Peyer's patch (tissue), 4 donors: ENCODE data around the gene FOXP4. TPM values are rescaled to one million over a fixed set of nuclear protein-coding genes. Genes with fewer than 3 reads are reported as not detected.

Experiments
- DNase-seq, 3 donors: peaks; one replicate each; pipeline ENCODE4 v3.0.0-alpha.2; 2017 to 2019
- H3K27ac ChIP-seq, 4 donors: fragments of 200-600 bp; sonication (generic); one replicate each; pipeline ENCODE4 v1.5.1; 2016 to 2019
- H3K27me3 ChIP-seq, 2 donors: fragments of 200-600 bp; sonication (generic); one replicate each; pipeline ENCODE4 v1.5.1; 2019
- H3K36me3 ChIP-seq, 3 donors: fragments of 200-600 bp; sonication (generic); one replicate each; pipeline ENCODE4 v1.5.1; 2016 to 2019
- H3K4me1 ChIP-seq, 4 donors: fragments of 200-600 bp; sonication (generic); one replicate each; pipeline ENCODE4 v1.5.1; 2016 to 2019
- H3K4me3 ChIP-seq, 4 donors: fragments of 200-600 bp; sonication (generic); 1 replicate in 3 of 4; 2 replicates in 1 of 4; pipeline ENCODE4 v1.5.1; 2016 to 2019; ENCODE audit warnings: mild to moderate bottlenecking in 1 of 4
- H3K9me3 ChIP-seq, 4 donors: fragments of 200-600 bp; sonication (generic); one replicate each; pipeline ENCODE4 v1.5.1; 2016 to 2019; ENCODE audit warnings: mild to moderate bottlenecking in 1 of 4
- POLR2A ChIP-seq, 2 donors: fragments of 450-650 bp; IDR thresholded peaks; one replicate each; pipeline ENCODE4 v1.5.1; 2017; ENCODE audit warnings: antibody characterized with exemption in 2 of 2, mild to moderate bottlenecking in 2 of 2, moderate library complexity in 2 of 2
- total RNA-seq, 4 donors: library from RNA; depleted of rRNA; stranded (reverse); fragments of >200 nt; gene quantifications; one replicate each; pipeline ENCODE4 v1.1.0, GENCODE V29; 2016
- TF ChIP-seq, protein P1 (sequence below), 6 experiments: fragments of 450-650 bp in 4 of 6; fragments of 200-600 bp in 2 of 6; sonication (generic) in 1 of 6; IDR thresholded peaks; one replicate each; pipeline ENCODE4 v1.5.1; 2017 to 2019; ENCODE audit warnings: antibody characterized with exemption in 6 of 6, mild to moderate bottlenecking in 3 of 6, moderate library complexity in 1 of 6

FOXP4 gene
- total RNA-seq, 4 donors from 2014 or later, result 13.2 to 36.5 (median 20.0) TPM

DNA sequence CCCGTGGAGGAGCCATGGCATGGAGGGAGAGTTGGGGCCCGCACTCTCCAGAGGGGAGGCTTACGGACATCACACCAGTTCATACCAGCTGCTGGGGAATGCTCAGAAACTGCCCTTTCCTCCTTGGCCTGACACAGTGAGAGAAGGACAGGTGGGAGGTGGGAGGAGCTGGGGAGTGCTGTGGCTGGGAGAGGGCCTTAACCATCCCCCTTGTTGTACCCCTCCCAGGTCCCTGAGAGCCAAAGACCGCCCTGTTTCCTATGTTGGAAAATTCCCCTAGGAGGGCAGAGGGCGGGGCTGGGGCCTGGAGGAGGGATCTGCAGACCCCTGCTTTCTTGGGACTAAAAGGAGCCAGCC, 24.1 kb downstream of the FOXP4 start:
- TF ChIP-seq, protein P1, sequence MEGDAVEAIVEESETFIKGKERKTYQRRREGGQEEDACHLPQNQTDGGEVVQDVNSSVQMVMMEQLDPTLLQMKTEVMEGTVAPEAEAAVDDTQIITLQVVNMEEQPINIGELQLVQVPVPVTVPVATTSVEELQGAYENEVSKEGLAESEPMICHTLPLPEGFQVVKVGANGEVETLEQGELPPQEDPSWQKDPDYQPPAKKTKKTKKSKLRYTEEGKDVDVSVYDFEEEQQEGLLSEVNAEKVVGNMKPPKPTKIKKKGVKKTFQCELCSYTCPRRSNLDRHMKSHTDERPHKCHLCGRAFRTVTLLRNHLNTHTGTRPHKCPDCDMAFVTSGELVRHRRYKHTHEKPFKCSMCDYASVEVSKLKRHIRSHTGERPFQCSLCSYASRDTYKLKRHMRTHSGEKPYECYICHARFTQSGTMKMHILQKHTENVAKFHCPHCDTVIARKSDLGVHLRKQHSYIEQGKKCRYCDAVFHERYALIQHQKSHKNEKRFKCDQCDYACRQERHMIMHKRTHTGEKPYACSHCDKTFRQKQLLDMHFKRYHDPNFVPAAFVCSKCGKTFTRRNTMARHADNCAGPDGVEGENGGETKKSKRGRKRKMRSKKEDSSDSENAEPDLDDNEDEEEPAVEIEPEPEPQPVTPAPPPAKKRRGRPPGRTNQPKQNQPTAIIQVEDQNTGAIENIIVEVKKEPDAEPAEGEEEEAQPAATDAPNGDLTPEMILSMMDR (IDR thresholded peaks at IDR 0.05), result no peak
- TF ChIP-seq POLR2A (IDR thresholded peaks at IDR 0.05), result no peak
- Histone ChIP-seq H3K36me3 (peaks cover 0 to 47% (median 0%) of the 10 kb centered on the region in 3 donors), H3K4me3 (no peak overlapping the region), H3K4me1 (peaks cover 0 to under 1% (median 0%) of the 10 kb centered on the region in 4 donors), H3K9me3 (no peaks in the 10 kb centered on the region), H3K27me3 (no peaks in the 10 kb centered on the region), H3K27ac (no peak overlapping the region)
- DNase-seq, result no peak

DNA sequence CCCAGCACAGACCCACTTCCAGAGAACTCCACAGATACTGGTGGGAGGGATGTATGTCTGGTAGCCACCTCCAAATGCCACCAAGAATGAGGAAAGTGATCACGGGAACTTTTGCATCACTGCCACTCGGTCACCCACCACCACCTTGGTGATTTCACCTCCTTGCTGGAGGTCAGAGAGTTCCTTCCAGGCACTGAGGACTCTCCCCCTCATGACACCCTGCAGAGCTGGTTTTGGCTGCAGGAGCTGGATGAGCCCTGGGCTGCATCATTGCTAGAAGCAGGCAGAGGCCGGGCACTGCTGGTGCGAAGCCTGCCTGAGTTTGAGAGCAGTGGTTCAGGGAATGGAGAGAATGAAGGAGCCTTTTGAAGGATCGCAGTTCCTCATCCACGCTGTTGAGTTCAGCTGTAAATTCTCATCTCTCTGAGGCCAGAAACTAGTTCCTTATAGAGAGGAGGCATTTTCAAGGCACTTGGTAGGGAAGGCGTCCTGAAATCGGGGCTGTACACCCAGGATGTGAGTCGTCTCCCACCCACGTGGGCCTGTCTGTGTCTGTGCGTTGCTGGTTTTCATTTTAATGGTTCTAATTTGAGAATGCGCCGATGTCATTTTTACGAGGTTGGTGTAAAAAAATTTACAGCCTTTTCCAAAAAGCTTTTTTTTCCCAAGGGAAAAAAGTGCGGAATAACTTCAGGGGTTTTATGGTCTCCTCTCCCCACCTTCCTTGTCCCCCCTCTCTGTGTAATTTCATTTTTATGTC, 25.0 kb downstream of the FOXP4 start:
- Histone ChIP-seq H3K27ac (no peak overlapping the region), H3K27me3 (no peaks in the 10 kb centered on the region), H3K36me3 (peaks cover 0 to 37% (median 0%) of the 10 kb centered on the region in 3 donors), H3K4me3 (no peak overlapping the region), H3K4me1 (peaks cover 0 to 7% (median 0%) of the 10 kb centered on the region in 4 donors), H3K9me3 (no peaks in the 10 kb centered on the region)
- DNase-seq, result no peak
- TF ChIP-seq, protein P1 (IDR thresholded peaks at IDR 0.05), result no peak
- no peak for TF ChIP-seq POLR2A (IDR thresholded peaks at IDR 0.05)

DNA sequence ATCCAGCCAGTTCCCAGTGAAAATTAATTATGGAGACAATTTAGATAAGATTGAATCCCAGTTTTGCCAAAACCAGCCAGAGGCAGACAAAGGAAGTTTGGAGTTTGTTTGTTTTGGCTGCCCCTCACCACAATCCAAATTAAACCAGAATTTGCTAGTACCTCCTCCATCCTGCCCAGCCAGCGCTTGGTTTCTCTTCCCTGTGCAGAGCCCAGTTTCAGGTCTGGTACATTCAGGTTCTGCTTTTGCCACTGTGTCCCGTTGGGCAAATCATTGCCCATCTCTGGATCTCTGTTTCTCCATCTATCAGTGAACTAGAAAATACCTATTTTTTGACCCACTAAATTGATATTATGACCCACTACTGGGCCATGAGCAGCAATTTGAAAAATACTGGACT, 26.4 kb downstream of the FOXP4 start:
- no peak overlapping the region for H3K4me3 ChIP-seq
- H3K4me1 ChIP-seq, result peaks cover 0 to 16% (median 0%) of the 10 kb centered on the region in 4 donors
- DNase-seq, result no peak
- H3K9me3 ChIP-seq, result no peaks in the 10 kb centered on the region
- H3K36me3 ChIP-seq, result peaks cover 0 to 23% (median 0%) of the 10 kb centered on the region in 3 donors
- no peaks in the 10 kb centered on the region for H3K27me3 ChIP-seq
- no peak for TF ChIP-seq POLR2A (IDR thresholded peaks at IDR 0.05)
- TF ChIP-seq, protein P1 (IDR thresholded peaks at IDR 0.05), result no peak
- no peak overlapping the region for H3K27ac ChIP-seq

DNA sequence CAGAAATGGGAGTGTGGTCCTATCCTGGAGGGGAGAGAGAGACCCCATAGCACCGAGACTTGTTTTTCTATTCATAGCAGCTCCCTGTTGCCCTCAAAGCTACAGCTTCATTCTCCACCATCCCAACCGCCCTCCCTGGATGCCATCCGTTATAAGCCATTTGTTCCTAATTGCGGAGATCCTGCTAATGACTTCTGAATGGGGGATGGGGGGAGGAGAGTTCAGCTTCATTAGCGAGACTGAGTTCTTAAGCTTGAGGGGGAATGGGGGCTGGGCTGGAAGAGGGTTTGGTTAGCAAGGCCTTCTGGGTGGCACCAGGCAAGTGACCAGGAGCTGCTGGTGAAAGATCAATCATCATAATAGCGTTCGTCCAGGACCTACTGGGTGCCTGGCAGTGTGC, 27.1 kb downstream of the FOXP4 start:
- peaks cover 0 to 23% (median 3%) of the 10 kb centered on the region in 4 donors for H3K4me1 ChIP-seq
- TF ChIP-seq, protein P1 (IDR thresholded peaks at IDR 0.05), result no peak
- no peak for TF ChIP-seq POLR2A (IDR thresholded peaks at IDR 0.05)
- peaks cover 0 to 20% (median 0%) of the 10 kb centered on the region in 3 donors for H3K36me3 ChIP-seq
- no peak overlapping the region for H3K4me3 ChIP-seq
- DNase-seq, result no peak
- no peaks in the 10 kb centered on the region for H3K9me3 ChIP-seq
- H3K27me3 ChIP-seq, result no peaks in the 10 kb centered on the region
- no peak overlapping the region for H3K27ac ChIP-seq

DNA sequence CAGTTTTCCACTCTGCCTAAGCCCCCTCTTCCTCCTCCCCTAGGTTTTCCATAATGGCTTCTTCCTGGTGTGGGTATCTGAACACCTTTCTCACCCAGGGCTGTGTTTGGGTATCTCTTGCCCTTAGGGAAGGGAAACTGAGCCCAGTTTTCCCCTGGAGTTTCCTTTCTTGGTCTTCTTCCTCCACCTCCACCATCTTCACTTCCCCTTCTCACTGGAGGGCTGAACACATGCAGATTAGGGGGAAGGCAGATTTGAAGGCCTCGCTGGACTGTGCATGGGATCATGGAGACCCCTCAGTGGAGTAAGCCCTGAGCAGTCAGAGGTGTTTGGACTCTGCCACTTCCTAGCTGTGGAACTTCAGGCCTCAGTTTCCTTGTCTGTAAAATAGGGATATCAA, 27.8 kb downstream of the FOXP4 start:
- Histone ChIP-seq H3K36me3 (peaks cover 0 to 14% (median 0%) of the 10 kb centered on the region in 3 donors), H3K27ac (no peak overlapping the region), H3K4me3 (no peak overlapping the region), H3K9me3 (no peaks in the 10 kb centered on the region), H3K27me3 (no peaks in the 10 kb centered on the region), H3K4me1 (peaks cover 0 to 30% (median 4%) of the 10 kb centered on the region in 4 donors)
- no peak for DNase-seq
- no peak for TF ChIP-seq POLR2A (IDR thresholded peaks at IDR 0.05)
- TF ChIP-seq, protein P1 (IDR thresholded peaks at IDR 0.05), result no peak
